Ecto neural progenitor cell (in vitro differentiated cells): Measurements from ENCODE around the gene ADGRE2.

ENCODE experiments used
- DNase-seq: peaks from one replicate; pipeline ENCODE4 v3.0.0-alpha.2; 2018; ENCODE audit warnings: low spot score

ADGRE2 gene

GRCh38 chr19:14733574-14733973 is 44.8 kb downstream of the ADGRE2 start:
- DNase-seq: no peak

DNA sequence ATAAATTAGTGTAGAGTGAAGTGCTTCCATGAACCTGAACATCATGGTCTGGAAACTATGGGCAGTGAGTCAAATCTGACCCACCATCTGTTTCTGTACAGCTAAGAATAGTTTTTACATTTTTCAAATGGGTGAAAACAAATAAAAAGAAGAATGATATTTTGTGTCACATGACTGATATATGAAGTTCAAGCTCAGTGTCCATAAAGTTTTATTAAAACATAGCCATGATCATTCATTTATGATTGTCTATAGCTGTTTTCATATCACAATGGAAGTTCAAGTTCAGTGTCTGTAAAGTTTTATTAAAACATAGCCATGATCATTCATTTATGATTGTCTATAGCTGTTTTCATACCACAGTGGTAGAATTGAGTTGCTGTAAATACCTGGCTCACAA is 45.9 kb downstream of the ADGRE2 start:
- DNase-seq: no peak

DNA sequence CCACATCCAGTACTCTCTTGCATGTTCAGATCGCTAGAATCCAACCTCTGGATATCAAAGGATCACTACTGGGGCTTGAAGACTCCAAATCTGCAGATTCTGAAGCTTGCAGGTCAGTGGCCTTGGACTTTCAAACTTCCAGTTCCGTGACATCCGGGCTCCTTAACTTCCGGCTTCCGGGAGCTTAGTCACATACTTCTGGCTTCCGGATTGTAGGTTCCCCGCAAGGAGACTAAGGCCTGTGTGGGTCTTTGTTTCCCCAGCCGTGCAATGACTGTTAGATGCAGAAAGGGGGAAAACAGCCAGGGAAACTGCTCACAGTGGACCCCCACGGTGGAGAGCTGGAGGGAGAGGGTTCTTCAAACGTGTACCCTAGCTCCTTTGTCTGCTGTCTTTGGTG is 47.2 kb downstream of the ADGRE2 start:
- no peak for DNase-seq

DNA sequence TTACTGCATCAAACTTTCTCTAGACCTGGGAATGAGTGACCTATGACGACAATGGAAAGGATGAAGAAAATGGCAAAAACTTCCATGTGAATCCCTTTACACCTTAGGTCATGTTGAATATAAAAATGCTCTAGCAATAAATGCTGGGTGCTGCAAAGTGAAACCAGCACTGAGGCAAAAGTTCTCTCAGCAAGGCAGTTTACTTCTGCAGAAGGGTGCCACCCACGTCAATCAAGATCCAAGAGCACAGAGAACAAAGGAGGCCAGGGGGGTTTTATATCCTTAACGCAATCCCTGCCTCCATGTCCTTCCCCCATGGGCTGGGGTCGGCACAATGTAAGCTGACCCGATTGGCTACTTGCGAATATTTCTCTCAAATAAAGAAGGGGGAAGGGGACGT is 49.8 kb downstream of the ADGRE2 start:
- DNase-seq: no peak

DNA sequence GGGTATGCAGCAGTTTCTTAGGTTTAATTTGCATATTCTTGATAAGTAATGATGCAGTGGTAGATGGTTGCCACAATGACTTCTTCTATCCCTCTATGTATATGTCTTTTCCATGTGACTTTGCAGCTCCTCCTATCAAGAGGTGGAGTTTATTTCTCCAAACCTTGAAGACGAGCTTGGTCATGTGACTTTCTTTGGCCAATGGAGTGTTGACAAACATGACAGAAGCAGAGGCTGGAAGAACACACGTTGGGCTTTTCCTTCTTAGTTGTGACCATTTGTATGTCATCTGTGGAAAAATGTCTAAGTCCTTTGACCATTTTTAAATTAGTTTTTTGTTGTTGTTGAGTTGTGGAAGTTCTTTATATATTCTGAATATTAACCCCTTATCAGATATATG is 56.2 kb downstream of the ADGRE2 start:
- no peak for DNase-seq

GRCh38 chr19:14719162-14719561 is 59.2 kb downstream of the ADGRE2 start:
- DNase-seq: no peak

DNA sequence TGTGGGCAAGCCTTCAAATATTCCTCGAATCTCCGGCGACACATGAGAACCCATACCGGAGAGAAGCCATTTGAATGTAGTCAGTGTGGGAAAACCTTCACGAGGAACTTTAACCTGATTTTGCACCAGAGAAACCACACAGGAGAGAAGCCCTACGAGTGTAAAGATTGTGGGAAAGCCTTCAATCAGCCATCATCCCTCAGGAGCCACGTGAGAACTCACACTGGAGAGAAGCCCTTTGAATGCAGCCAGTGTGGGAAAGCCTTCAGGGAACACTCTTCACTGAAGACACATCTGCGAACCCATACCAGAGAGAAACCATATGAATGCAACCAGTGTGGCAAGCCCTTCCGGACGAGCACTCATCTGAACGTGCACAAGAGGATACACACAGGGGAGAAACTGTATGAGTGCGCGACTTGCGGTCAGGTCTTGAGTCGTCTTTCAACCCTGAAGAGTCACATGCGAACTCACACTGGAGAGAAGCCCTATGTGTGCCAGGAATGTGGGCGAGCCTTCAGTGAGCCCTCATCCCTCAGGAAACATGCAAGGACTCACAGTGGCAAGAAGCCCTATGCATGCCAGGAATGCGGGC is 59.7 kb downstream of the ADGRE2 start:
- no peak for DNase-seq

- no peak for DNase-seq
Observed at GRCh38 chr19:14715841-14716240, 62.5 kb downstream of the ADGRE2 start.

- DNase-seq: no peak
Observed at GRCh38 chr19:14704450-14704849, 73.9 kb downstream of the ADGRE2 start.

GRCh38 chr19:14703833-14704232 is 74.5 kb downstream of the ADGRE2 start:
- DNase-seq: no peak

- DNase-seq: no peak
Observed at GRCh38 chr19:14700711-14701375, 77.5 kb downstream of the ADGRE2 start.

GRCh38 chr19:14699641-14700040 is 78.7 kb downstream of the ADGRE2 start:
- no peak for DNase-seq

- DNase-seq: no peak
Observed at GRCh38 chr19:14695471-14695870, 82.9 kb downstream of the ADGRE2 start.

GRCh38 chr19:14694641-14695266 is 83.6 kb downstream of the ADGRE2 start:
- no peak for DNase-seq

DNA sequence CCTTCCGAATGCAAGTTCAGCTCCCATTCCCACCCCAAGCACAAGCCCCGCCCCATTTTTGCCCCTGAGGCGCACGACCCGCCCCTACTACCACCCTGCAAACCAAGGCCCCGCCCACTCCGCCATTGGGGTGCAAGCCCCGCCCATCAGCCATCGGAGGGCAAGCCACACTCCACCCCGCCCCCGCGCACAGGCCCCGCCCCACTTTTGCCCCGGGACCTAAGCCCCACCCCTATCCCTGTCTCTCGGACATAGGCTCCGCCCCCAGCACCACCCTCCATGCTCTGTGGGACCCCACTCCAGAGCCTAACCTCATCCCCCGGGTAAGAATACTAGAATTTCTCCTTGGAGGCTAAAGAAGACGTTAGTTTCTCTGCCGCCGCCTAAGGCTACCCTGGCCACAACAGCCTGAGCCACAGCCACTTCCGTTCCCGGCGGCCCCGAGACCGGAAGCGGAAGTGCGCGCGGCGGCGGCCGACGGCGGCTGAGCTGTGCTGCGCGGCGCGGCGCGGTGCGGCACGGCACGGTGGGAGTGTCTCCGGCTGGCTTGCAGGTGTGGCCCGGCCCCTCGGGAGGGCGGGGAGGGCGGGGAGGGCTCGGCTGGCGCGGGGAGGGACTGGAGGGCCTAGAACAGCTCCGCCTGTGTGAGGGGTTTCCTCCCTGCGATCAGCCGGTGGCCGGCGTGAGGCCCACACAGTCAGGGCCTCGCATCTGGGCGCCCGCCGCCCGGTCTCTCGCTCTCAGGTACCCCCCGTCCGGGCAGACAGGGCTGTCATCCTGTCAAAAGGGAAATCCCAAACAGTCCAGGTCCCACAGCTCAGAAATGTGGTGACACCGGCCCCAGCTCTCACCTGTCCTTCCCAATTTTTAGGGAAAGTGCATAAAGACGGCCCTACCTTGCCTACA is 88.5 kb downstream of the ADGRE2 start, which contains the start of gene ZNF333:
Gene ZNF333 (plus strand): TSS at position 451 of the 906 bp plus-strand sequence. CDS start 3,444 bp downstream, outside the sequence.
- peak; percentile 99 for DNase-seq

DNA sequence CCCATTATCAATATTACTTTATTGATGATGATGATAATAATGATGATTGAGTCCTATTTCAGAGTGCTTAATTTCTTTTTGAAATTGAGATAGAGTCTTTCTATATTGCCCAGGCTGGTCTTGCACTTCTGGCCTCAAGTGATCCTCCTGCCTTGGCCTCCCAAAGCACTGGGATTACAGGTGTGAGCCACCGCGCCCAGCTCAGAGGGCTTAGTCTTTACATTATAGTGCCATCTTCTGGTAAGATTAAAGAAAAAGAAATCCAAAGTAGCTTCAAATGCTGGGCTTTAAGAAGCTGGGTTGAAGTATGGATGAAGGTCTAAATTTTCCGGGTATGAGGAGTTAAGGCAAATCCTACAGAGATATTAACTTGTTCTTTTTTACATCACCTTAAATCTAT is 91.9 kb downstream of the ADGRE2 start:
- no peak for DNase-seq

DNA sequence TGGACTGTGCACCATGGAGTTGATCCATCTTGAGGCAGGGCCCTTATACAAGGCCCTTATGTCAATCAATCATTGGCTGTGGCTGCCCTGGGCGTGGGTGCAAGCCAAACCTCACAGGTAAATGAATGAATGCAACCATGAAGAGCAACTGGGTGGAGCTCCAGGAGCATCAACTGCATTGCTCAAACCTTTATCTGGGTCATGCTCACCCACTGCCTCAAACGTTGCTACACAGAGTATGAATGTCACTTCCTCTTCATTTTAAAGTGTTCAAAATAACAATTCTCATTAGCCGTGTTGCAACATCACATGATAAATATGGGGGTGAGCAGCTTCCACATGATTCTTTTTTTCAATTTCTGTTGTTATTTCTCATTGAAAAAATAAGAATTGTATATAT is 94.9 kb downstream of the ADGRE2 start:
- no peak for DNase-seq
